HG02938 (cell line): ENCODE results near the gene MRPL53.
A peak's percentile ranks its signal among the peaks of the same experiment; 100 is the strongest.
"Not testable (repeated sequence)": the region's sequence is repeated elsewhere in the genome, so short reads cannot be mapped to it uniquely, and the experiment has no call there.

Source experiments
- ATAC-seq: cut with Tn5 transposase; IDR thresholded peaks from one replicate; pipeline ENCODE4 v1.9.1; 2021; ENCODE audit warnings: mild to moderate bottlenecking, moderate library complexity; ENCODE audit not compliant: unreplicated experiment

The MRPL53 gene

DNA sequence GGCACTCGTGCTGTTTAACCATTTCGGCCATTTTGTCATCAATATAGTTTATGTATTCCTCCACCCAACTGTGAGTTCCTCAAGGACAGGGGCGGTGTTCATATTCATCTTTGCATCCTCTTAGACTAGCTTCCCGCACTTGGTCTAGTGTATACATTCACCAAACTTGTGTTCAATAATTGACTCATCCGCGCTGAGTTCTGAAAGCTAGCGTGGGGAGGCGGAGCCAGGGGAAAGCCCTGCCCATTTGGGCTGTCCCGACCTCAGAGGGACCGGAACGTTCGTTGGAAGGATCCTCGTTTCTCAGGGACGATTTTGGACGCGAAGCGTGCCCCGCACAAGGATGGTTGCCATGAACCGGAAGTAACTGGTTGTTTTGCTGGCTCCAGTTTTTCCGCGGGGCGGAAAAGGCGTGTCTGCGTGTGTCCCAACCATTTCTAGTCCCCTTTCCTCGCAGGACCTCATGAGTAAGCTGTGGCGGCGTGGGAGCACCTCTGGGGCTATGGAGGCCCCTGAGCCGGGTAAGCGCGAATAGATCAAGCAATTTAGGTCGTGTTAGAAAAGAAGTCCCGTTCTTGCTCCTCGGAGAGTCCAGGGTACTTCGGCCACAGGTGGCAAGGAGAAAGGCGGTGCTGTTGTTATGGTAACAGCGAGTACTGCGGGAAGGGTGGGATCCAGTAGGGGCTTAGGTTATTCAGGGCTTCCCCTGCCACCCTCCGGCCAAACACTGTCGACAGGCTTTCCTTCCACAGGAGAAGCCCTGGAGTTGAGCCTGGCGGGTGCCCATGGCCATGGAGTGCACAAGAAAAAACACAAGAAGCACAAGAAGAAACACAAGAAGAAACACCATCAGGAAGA, 17.6 kb downstream of the MRPL53 start, which contains the start of gene INO80B:
INO80B (plus strand) TSS at position 434 of the 858 bp plus-strand sequence; CDS start at position 464, 30 bp downstream.
- peak; percentile 34 for ATAC-seq

DNA sequence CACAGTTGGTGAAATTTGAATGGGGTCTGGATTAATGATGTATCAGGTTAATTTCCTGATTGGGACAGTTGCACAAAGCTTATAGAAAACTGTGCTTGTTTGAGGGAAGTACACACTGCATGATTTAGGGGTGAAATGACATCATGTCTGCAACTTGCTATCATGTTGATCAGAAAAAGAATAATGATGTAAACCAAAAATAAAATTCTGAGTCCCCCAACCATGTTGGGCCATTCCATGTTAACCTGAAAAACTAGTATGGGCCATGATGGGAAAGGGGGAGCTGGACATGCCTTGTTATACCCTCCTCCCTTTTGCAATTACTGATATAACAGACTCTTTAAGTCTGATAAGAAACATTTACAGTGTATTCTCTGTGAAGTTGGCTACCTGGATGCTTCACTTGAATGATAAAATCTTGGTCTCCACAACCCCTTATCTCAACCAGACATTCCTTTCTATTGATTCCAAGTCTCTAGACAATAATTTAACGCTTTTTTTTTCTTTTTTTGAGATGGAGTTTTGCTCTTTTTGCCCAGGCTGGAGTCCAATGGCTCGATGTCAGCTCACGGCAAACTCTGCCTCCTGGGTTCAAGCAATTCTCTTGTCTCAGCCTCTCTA, 21.8 kb downstream of the MRPL53 start:
- ATAC-seq: no peak

DNA sequence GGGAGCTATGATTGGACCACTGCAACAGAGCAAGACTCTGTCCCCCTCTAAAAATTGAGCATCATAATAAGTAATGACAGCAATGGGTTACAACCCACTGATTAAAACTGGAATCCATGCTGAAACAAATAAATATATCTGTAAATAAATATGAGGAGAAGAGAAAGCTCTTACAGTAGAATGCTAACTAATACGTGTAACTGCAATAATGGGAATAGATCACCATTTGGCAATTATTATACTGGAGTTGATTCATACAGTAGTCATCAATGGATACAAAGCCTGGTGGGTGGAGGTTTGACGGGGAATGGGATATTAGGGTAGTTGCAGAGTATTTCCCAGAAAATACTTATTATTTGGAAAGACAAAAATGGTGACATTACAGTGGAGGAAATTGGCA, 23.7 kb downstream of the MRPL53 start:
- ATAC-seq: no peak

DNA sequence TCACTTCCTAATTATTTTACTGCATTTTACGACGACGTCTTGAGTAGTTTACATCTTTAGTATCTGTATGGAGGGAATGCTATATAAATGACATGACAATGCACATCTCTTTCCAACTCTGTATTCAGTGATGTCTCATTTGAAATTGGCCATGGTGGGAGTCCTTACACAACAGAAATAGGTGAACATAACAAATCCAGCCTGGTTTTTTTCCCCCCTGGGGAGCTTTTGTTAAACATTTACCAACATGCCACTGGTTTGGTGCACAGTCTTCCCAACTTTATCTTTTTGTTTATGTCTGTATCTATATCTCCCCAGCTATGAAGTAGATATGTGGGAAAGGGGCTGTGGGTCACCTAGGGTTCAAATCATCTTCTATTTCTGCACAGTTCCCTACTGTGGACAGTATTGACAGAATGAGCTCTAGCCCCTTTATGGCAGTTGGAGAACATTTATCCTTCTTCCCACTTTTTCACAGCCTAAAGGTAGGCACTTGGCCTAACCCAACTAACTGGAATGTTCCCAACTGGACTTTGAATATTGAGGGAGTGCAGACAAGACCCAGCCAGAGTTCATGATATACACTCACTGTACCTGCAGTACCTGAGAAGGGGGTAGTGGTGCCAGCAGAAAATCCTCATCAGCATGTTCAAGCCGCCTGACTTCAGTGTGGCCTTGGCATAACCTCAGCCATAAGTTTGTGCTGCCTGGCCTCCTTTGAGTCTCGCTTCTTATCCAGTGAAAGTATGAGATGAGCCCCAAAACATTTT, 25.1 kb downstream of the MRPL53 start:
- no peak for ATAC-seq

DNA sequence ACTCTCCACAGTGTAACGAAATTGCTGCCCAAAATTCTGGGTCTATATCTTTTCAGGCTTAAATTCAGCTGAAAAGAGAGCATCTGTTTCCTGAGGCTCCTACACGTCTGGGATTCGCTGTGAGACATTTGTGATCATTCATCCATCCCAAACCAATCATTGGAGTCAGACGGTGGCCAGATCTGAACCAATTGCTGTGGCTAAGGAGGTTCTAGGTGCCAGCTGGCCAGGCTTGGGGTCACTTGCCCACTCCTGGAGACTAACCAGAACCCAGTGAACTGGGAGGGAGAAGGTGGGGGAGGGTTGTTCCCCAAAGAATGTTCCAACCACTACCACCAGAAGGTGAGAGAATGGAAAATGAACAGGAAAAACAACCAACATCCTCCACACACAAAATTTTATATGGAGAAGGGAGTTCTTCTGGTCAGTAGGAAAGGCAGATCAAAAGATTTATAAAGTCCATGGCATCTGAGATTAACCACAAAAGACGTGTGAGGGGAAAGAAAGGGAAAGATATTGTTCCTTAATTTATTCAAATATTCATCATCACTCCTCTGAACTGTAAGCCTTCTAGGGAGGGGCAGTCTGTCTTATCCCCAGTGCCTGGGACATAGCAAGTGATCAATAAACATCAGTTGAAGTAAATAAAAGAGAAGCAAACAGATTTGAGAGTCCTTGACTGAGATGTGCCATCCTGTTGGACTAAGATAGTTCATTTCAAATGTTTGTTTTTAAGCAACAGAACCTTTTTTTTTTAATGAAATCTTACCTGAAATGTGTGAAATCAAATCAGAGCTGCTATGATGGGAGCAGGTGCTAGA, 27.8 kb downstream of the MRPL53 start:
- ATAC-seq: no peak

DNA sequence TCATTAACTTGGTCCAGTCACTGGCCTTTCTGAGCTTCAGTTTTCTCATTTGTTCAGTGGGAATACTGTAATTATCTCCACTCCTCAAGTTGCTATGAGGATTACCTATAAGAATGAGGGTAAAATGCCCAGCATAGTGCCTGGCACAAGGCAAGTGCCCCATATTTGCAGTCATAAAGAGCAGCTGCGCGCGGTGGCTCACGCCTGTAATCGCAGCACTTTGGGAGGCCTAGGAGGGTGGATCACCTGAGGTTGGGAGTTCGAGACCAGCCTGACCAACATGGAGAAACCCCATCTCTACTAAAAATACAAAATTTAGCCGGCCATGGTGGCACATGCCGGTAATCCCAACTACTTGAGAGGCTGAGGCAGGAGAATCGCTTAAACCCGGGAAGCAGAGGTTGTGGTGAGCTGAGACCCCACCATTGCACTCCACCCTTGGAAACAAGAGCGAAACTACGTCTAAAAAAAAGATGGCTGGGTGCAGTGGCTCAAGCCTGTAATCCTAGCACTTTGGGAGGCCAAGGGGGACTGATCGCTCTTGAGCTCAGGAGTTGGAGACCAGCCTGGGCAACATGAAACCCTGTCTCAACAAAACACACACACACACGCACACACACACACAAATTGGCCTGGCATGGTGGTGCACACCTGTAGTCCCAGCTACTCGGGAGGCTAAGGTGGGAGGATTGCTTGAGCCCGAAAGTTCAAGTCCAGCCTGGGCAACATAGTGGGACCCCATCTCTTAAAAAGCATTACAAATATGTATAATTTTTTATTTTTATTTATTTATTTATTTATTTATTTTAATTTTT, 29.8 kb downstream of the MRPL53 start:
- not testable (repeated sequence) for ATAC-seq

DNA sequence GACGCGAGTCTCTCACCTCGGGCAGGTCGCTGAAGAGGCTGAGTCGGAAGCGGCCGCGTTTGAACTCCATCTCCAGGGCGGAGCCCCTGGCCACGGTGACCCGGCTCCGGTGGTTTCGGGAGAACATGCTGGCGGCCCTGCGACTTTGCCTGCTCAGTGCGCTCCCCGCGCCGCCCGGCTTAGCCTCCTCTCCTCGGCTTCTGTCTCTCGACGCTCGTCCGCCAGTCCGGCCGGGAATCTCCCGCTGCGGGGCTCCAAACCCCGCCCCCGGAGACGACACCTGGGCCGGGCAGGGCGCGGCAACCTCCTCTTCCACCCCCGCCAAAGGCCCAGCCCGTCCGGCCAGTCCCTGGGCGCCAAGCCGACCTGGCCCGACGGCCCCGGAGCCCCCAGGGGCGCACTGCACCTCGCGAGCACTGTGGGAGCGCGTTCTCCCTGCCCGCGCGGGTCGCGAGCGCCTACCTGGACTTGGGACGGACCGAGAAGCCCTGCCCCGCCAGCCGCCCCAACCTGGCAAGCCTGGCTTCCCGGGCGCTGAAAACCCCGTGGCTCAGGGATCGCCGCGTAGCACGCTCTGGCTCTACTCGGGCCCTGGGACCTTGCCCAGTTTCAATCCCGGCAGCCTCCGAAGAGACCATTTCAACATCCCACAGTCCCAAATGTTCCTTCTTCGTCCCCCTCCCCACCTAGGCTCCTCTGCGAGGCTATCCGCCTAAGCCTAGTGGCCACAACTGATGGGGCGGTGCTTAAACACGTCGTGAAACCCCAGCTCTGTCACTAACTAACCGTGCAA, 30.6 kb downstream of the MRPL53 start, which contains the start of gene RTKN:
RTKN (minus strand) TSS at position 248 of the 793 bp plus-strand sequence; CDS start at position 127, 121 bp downstream.
- no peak for ATAC-seq

DNA sequence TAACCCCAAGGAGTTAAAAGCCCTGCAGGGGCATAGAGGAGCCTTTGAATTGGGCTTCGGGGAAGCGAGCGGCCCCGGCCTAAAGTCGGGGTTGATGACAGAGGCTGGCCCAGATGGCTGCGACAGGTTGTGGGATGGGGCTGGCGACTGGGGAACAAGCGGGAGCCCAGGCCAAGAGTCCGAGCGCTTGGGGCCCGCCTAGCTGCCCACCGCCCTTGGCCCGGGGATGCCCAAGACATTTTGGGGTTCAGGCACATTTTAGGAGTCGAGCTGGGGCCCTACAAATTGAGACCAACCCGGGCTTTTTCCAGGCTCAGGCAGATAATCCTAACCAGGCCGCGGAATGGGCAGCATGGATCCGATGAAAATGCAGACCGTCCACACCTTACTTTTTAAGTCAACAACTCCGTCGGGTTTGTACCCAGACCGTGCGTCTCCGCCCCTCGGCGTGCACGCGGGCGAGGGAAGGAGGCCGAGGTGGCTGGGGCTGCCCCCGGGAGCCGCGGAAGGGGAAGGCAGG, 31.2 kb downstream of the MRPL53 start:
- no peak for ATAC-seq

DNA sequence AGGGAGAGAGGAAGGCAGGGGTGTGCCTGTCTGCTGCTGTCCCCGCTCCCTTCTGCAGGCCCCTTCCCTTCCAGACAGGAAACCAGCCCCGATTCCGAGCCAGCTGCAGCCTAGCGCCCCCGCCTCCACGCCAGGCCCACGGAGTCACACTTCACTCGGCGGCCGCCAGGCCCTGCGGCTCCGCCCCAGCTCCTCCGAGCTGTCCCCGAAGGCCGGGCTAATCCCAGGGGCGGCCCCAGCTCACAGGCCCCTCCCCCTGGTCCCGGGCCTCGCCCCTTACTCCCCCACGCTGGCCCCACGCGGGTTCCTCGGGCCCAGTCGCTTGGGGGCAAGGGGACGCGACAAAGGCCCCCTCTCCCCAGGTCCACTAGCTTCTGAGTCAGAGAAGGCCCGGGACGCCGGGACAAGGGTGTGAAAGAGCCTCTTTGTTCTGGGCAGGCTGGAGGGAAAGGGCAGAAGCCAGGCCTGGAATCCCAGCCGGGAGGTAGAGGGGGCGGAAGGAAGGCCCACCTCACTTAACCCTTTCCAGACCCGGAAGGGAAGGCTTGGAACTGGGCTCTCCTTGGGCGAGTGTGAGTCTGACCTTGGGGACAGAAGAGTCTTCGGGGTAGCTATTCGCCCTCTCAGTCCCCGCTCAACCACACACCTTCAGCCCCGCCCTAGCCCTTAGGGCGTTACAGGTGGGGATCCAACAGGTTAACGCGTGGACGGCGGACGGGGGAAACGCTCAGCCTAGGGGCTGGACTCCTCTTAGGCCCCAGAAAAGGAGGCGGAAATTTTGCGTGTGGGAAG, 31.9 kb downstream of the MRPL53 start:
- peak; percentile 80 for ATAC-seq

DNA sequence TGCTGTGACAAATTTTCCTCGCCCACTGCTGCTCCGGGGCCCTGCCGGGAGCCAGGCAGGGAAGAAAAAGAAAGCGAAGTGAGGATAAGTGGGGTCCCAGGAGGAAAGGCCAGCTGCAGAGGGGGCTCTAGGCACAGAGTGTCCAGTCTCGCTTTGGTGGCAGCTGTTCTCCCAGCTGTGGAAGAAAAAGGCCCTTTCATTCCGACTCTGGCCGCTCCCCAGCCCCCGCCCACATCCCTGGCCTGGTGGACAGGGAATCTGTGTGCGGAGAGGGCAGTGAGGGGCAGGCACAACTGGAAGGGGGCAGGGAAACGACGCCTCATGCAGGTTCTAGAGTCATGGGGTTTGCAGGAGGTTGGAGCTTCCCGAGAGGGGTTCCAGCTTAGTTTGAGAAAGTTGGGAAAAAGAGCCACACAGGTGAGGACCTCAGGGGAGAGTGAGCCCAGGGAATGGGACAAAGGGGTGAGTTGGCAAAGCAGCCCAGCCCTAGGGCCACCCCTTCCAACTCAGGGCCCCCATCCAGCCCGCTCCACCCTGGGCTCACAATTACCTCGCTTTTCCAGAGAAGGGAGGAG, 32.6 kb downstream of the MRPL53 start:
- no peak for ATAC-seq

DNA sequence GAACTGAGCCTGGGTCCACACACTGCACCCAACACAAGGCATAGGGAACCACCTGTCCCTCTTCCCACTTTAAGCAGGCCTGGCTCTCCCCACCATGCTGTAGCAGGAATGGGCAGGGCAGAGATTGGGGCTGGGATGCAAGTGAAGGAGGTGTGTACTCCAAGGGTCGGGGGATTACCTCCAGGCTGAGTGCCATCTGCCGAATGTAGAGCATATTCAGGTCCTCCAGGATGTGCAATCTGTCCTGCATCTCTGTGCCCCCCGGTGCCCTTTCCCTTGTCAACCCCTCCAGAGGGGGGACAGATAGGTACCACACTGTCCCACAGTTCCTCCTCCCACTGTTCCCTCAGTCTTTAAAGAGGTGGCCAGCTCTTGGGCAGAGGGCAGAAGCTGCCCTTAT, 33.1 kb downstream of the MRPL53 start:
- no peak for ATAC-seq

DNA sequence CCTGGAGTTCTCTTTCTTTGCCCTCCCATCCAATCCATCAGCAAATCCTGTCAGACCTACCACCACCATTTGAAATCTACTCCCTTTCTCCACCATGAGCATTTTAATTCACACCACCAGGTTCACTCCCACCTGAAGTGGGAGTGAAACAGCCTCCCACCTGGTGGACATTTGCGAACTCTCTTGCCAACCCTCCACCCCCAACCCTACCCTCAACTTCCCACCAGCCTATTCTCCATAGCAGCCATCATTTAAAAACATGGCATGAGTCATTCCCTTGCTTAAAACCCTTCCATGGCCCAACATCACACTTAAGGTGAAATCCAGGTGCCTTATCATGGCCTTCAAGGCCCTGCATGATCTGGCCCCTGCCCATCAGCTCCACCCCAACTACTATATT, 34.2 kb downstream of the MRPL53 start:
- no peak for ATAC-seq

DNA sequence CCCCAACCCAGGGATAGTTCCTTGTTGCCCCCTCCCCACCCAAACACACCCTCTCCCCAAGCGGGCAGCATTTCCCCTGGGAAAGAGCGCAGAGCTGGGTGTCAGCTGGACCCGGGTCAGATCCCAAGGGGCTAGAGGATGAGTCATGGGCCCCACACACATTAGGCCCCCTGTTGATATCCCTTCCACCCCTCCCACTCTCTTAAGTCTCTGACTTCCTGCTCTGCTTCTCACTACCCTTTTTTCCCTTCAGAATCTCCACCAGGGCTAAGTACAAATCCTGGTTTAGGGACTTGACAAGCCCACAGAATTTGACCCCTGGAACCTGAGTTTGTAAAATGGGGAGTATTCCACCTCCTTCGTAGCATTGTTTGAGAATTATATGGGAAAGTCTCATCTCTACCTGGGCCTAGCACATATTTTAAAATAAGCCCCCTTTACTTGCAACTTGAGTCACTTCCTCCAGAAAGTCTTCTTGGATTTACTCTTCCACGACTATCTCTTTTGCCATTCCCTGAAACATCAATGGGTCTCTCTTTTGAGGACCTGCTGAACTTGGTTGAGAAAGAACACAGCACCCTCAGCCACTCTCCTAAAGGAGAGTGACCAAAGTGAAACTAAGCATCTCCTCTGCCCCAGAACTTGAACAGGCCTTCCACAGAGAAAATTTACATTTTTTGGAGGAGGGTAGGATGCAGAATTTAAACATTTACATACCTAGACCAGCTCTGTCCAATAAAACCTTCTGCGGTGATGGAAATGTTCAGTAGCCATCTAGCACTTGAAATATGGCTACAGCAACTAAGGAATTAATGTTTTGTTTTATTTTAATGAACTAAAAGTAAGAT, 35.4 kb downstream of the MRPL53 start:
- no peak for ATAC-seq

DNA sequence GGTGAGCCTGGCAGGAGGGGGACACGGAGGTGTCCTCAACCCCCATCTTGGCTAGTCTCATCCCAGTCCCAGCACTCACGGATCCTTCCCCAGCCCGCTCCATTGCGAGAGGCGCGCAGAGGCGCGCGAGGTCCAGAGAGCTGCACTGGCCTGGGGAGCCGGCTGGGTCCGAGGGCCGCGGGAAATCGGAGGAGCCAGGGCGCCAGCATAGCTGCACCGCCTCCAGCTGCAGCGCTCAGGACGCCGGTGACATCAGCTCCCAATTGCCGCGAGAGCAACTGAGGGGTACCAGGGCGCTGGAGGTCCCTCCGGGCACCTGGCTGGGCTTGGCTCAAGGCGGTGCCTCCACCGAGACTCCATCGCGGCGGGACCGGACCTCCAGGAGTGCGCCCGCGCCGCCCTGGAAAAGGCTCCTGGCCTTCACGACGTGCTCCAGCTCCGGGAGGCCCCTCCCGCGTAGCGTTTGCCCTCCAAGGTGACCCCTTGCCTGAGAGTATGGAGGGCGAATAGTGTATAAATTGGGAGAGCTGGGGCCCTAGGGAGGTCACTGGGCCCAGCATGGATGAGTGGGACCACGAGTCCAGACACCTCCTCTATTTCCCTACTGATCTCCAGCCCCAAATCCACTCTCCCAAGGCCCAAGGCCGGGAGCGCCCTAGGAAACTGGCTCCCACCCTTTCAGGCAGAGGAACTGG, 36.2 kb downstream of the MRPL53 start:
- no peak for ATAC-seq

DNA sequence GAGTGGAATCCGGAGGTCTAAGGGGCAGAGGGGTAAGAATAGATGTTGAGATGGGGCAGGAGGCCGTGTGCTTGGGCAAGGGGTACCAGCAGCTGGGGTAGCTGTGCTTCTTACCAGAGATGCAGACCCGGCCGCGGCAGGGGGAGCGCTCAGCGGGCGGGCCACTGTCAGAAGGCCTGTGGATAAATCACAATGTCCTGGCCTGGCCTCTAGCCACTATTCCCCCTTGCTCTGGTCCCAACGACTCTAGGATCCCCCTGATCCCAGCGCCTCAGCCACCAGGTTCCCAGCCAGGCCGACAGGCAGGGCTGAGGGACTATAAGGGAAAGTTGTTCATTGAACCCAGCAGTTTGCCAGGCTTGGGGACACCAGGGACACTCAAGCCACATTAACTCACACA, 42.0 kb downstream of the MRPL53 start:
- ATAC-seq: no peak
